Dermis blood vessel endothelial cell (primary cell): ENCODE results near the gene C11orf24. TPM values are rescaled to one million over a fixed set of nuclear protein-coding genes. Genes with fewer than 3 reads are reported as not detected.

Experiments
- DNase-seq: peaks from one replicate; pipeline ENCODE4 v3.0.0; 2010
- total RNA-seq: library from RNA; depleted of rRNA; stranded (reverse); fragments of >200 nt; gene quantifications from 2 replicates; pipeline ENCODE4 v1.2.3, GENCODE V29; 2014

C11orf24 gene
- total RNA-seq, 1 donor from 2014 or later: 3.9 TPM

- DNase-seq: no peak
Observed at GRCh38 chr11:68270196-68271022, 1.4 kb downstream of the C11orf24 start.

DNA sequence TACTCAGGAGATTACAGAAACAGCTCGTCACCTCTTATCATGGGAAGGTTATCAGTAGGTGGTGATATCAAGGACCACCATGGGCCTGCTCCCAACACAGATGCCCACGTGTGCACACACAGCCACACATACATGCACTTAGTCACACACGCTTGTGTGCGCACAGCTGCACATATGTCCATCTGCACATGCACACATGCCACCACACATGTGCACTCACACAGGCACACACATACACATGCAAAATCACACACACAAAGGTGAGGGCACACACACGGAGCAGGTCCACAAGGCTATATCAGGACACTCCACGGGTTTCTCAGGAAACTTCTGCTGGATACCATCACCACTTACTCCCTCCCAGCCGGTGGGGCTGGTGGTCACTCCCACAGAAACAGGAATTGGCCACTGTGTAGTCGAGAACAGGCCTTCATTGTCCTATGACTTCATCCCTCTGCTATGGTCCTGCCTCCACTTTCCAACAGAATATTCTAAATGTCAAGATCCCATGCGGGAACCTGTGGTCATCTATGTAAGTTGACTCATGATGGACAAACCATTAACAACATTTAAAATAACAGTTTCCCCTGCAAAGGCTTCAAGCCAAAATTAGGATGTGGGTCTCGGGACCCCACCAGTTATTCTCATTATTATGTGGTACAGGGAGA is 2.2 kb downstream of the C11orf24 start:
- peak; percentile 29 for DNase-seq

DNA sequence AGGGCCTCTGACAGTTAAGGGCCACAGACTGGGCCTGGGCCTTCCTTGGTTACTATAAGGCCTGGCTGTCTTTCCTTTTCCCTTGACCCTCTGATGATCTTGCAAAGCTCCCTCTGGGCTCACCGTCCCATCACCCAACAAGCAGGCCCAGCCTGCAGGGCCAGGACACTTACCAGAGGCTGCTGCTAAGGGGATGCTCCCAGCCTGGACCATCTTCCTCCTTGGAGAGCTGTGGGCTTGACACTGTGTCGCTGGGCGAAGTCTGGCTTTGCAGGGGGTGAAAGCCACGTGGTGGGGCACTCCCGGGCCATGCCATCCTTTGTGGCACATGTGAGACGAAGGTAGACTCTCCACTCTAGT is 3.9 kb downstream of the C11orf24 start:
- DNase-seq: no peak

- no peak for DNase-seq
Observed at GRCh38 chr11:68266936-68267880, 4.6 kb downstream of the C11orf24 start.

GRCh38 chr11:68266121-68266891 is 5.5 kb downstream of the C11orf24 start:
- DNase-seq: no peak

- no peak for DNase-seq
Observed at GRCh38 chr11:68264741-68265540, 6.8 kb downstream of the C11orf24 start.

- DNase-seq: no peak
Observed at GRCh38 chr11:68264244-68264643, 7.5 kb downstream of the C11orf24 start.

- DNase-seq: no peak
Observed at GRCh38 chr11:68263444-68264035, 8.2 kb downstream of the C11orf24 start.

GRCh38 chr11:68262544-68262827 is 9.3 kb downstream of the C11orf24 start:
- DNase-seq: no peak

DNA sequence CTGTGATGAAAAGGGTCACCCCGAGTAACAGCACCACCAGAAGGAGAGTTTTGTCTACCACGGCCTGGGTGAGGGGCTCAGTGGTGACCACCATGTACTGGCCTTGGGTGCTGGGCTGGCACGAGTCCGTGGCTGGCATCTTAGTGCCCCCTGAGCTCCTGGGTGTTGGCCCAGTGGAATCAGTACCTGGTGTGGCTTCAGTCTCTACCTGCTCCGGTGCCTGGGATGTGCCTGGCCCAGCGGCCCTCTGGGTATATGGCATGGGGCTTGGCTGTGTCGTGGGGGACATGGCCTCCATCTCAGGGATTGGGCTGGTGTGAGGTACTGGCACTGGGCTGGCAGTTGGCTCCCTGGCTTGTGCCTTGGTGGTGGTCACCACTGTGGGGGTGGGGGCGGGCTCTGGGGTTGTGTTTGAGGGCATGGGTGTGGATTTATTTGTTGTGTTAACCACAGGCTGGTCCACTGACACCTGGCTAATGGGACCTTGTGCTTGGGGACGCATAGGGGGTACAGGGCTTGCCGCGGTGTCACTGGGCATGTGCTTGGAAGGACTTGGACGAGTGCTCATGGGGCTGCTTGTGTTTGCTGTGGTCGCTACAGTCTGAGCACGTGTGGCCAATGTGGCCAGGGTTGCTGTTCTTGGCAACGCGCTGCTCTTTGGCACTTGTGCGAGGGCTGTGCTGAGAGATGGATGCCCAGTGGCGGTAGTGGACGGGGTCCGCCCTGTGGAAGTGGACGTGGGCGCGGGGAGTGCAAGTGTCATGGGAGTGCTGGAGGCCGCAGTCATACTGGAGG is 9.8 kb downstream of the C11orf24 start:
- DNase-seq: no peak

DNA sequence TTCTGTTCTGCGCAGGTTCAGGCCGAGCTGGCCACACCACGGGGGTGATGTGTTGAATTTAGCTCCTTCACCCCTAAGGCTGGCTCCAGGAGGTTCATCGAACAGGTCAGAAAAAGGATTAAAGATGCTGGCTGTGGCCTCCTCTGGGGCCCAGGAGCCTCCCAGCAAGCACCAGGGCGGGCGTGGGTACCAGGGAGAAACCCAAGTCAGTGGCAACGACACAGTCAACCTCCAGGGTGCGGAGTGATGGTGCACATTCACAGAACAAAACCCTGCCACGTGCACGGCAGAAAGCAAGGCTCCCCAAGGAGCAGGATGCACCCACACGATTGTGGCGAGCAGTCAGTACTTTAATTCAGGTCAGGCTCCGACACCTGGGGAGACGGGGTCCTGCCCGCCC is 10.8 kb downstream of the C11orf24 start:
- DNase-seq: no peak

DNA sequence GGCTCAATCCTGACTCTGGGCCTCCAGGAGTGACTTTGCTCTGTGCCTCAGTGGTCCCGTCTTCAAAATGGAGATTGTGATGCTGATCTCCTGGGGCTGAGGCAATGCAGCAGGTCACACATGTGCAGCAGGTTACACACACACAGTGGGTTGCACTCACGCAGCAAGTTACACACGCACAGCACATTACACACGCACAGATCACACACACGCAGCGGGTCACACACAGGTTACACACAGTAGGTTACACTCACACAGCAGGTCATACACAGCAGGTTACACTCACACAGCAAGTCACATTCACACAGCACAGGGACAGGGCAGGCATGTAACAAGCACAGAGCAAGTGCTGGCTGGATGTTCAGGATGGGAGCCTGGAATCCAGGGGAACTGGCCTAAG is 11.3 kb downstream of the C11orf24 start:
- DNase-seq: no peak

DNA sequence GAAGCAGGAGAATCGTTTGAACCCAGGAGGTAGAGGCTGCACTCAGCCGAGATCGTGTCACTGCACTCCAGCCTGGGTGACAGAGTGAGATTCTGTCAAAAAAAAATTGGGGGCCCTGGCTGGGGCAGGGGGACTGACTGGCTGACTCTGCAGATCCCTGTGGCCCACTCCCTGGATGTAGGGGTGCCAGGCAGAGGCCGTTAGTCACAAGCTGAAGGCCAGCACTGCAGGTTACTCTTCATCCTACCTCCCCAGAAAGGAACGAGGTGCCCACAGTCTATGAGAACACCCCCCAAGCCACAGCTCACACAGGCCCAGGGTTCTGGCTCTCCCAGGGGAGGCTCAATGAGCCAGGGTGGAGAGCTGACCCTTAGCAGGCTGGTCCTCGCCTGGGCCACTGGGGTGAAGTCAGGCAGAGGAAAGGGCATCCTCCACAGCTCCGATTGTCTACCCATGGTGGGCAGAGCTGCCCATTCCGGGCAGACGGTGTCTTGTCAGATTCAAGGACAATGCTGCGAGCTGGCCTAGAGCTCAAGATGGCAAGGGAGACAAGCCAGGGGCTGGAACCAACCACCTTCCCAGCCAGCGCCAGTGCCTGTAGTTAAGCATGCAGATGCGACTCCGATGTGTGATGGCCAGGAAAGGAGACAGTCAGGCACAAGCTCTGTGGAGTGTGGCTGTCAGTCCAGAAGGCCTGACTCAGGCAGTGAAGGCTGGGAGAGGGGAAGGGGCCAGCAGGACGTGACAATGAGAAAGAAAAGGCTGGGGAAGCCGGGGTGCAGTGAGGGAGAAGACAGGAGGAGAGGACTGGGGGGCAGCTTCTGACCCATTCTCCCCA is 12.4 kb downstream of the C11orf24 start:
- no peak for DNase-seq

GRCh38 chr11:68258363-68258765 is 13.4 kb downstream of the C11orf24 start:
- DNase-seq: no peak

DNA sequence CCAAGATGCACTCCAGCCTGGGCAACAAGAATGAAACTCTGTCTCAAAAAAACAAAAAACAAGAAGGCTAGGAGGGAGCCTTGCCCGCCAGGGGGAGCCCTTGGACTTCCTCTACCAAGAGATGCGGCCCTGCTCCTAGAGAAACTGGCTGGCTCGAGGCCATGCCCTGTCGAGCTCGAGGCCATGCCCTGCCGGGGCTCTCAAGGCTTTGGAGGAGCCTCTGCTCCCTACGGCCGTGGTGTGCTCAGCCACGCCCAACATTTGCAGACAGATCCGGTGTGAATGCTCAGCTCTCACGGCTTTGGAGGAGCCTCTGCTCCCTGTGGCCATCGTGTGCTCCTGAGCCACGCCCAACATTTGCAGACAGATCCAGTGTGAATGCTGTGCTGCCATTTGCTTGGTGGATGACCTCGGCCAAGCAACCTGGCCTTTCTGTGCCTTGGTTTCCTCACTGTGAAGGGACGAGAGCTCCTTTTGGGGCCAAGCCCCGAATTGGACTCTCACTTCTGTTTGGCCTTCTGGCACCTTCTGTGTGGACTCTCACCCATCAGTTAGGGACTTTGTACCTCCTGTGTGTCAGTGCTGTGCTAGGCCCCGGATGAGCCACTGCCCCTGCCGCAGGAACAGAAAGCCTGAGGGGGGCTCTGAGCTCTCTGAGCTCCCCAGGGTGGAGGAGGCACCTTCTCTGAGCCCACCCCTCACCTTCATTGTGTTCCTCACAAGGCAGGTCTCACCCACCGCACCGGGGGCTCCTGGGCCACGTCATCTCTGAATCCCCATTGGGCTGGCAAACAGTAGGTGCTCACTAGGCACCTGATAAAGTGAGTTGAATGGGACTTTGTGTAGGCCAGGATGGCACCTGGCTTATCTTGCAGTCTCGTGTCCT is 14.1 kb downstream of the C11orf24 start:
- DNase-seq: peak; percentile 93

DNA sequence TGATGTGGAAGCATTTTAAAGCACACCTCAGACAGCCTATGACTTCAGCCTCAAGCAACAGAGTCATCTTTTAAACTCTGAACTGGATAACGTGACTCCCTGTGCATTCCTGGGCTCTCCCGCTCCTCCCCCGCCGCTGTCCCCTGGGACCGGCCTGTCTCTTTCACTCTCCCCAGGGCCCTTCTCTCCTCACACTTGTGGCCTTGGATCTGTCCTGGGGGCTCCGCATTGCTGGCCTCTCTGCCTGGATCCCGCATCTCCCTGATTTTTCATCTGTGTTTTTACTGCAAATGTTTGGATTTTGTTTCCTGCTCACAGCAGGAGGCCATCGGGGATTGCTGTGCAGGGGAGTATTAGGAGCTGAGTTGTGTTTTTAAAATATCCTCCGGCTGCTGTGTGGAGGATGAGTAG is 15.4 kb downstream of the C11orf24 start:
- no peak for DNase-seq

GRCh38 chr11:68255526-68255925 is 16.2 kb downstream of the C11orf24 start:
- DNase-seq: no peak

GRCh38 chr11:68254421-68254820 is 17.4 kb downstream of the C11orf24 start:
- no peak for DNase-seq
